Measurements from ENCODE around the gene PPM1L.

DNA sequence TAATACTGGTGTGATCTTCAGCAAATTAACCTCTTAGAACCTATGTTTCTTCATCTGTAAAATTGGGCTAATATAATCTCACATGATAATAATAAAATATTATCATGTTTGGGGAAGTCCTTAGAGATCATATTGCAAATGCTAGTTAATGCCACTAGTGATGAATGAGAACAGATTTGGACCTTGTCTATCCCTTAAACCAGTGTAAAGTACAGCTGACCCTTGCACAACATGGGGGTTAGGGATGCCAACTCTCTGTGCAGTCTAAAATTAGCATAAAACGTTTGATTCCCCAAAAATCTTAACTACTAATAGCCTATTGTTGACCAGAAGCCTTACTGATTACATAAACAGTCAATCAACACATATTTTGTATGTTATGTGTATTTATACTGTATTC is 207.9 kb downstream of the PPM1L start:
- TF ChIP-seq CTCF (IDR thresholded peaks at IDR 0.05; ENCODE audit: low read depth, low read length, poor library complexity, severe bottlenecking) = no peak
- TF ChIP-seq EZH2phosphoT487 (IDR thresholded peaks at IDR 0.05; ENCODE audit: borderline replicate concordance, low read length) = no peak
